Progenitor cell of endocrine pancreas (in vitro differentiated cells): ENCODE measurements around the gene APBA3. TPM values are rescaled to one million over a fixed set of nuclear protein-coding genes. Genes with fewer than 3 reads are reported as not detected.

Experiments
- DNase-seq: peaks from one replicate; pipeline ENCODE4 v3.0.0; 2021; ENCODE audit warnings: low spot score; ENCODE audit not compliant: unreplicated experiment
- H3K27ac Mint-ChIP-seq: 2 replicates; pipeline ENCODE4 v1.8.0; 2021; ENCODE audit warnings: mild to moderate bottlenecking, moderate library complexity, mixed read lengths
- H3K27me3 Mint-ChIP-seq: 2 replicates; pipeline ENCODE4 v1.8.0; 2021; ENCODE audit warnings: mixed read lengths
- H3K36me3 Mint-ChIP-seq: 2 replicates; pipeline ENCODE4 v1.8.0; 2022; ENCODE audit warnings: mixed read lengths; ENCODE audit not compliant: insufficient read depth
- H3K4me1 Mint-ChIP-seq: 2 replicates; pipeline ENCODE4 v1.8.0; 2021; ENCODE audit warnings: low read depth, mixed read lengths
- H3K4me3 Mint-ChIP-seq: 2 replicates; pipeline ENCODE4 v1.8.0; 2021; ENCODE audit warnings: low read depth, mild to moderate bottlenecking, moderate library complexity, mixed read lengths
- H3K9me3 Mint-ChIP-seq: 2 replicates; pipeline ENCODE4 v1.8.0; 2021; ENCODE audit warnings: low read depth, mixed read lengths
- total RNA-seq: library from RNA; stranded (reverse); gene quantifications from 2 replicates; pipeline ENCODE4 v1.2.1, GENCODE V29; 2021
- TF ChIP-seq, protein P1 (sequence below): fragments of 200-600 bp; sonication (generic); IDR thresholded peaks from one replicate; pipeline ENCODE4 v1.5.0; 2021; ENCODE audit warnings: antibody characterized with exemption, mild to moderate bottlenecking; ENCODE audit not compliant: unreplicated experiment

Gene APBA3
- total RNA-seq, 1 donor from 2014 or later = 31.4 TPM

DNA sequence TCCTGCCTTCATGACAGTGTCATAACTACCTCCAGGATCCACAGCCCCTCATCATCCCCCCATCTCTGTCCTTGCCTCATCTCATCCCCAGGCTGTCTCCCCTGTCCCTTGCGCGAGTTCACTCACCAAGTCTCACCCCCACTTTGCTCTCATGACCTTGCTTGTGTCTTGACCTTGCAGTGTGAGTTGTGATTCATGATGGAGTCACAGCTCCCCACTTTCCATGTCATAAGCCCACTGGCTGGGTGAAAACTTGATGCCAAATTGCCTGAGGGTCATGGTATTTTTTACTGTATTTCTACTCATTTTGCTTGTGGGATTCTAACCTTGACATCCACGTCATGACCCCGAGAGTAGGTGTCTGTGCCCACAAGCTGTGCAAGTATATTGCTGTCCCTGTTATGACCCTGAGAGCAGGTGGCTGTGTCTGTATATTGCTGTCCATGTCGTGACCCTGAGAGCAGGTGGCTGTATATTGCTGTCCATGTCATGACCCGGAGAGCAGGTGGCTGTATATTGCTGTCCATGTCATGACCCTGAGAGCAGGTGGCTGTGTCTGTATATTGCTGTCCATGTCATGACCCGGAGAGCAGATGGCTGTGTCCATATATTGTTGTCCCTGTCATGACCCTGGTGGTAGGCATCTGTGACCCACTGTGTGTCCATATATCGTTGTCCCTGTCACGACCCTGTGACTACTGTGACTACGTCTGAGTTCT is 23.8 kb downstream of the APBA3 start:
- Mint-ChIP-seq H3K4me3 (no peak overlapping the region), H3K4me1 (no peaks in the 10 kb centered on the region), H3K36me3 (peaks cover 5% of the 10 kb centered on the region), H3K27me3 (no peaks in the 10 kb centered on the region), H3K27ac (no peak overlapping the region), H3K9me3 (no peaks in the 10 kb centered on the region)
- no peak for DNase-seq
- TF ChIP-seq, protein P1, sequence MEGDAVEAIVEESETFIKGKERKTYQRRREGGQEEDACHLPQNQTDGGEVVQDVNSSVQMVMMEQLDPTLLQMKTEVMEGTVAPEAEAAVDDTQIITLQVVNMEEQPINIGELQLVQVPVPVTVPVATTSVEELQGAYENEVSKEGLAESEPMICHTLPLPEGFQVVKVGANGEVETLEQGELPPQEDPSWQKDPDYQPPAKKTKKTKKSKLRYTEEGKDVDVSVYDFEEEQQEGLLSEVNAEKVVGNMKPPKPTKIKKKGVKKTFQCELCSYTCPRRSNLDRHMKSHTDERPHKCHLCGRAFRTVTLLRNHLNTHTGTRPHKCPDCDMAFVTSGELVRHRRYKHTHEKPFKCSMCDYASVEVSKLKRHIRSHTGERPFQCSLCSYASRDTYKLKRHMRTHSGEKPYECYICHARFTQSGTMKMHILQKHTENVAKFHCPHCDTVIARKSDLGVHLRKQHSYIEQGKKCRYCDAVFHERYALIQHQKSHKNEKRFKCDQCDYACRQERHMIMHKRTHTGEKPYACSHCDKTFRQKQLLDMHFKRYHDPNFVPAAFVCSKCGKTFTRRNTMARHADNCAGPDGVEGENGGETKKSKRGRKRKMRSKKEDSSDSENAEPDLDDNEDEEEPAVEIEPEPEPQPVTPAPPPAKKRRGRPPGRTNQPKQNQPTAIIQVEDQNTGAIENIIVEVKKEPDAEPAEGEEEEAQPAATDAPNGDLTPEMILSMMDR = no peak

DNA sequence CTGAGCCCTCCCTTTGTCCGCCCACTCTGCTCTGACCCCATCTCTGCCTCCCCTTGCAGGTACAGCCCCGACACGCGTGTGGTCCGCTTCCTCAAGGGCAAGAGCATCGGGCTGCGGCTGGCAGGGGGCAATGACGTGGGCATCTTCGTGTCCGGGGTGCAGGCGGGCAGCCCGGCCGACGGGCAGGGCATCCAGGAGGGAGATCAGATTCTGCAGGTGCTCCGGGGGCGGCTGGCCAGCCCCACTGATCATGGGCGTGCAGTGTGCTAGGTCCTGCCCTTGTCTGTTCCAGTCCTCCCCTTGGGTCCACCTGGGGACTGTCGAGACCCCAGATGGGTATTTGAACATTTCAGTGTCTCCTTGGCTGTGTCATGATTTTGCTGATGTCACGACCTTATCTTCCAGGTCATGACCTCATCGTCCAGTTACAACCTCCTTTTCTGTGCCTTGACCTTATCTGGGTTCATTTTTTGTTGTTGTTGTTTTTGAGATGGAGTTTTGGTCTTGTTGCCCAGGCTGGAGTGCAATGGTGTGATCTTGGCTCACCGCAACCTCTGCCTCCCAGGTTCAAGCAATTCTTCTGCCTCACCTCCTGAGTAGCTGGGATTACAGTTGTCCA is 25.3 kb downstream of the APBA3 start:
- Mint-ChIP-seq H3K9me3 (no peaks in the 10 kb centered on the region), H3K4me3 (no peak overlapping the region), H3K27me3 (no peaks in the 10 kb centered on the region), H3K36me3 (peaks cover 9% of the 10 kb centered on the region), H3K27ac (no peak overlapping the region), H3K4me1 (no peaks in the 10 kb centered on the region)
- no peak for DNase-seq
- TF ChIP-seq, protein P1 = no peak

DNA sequence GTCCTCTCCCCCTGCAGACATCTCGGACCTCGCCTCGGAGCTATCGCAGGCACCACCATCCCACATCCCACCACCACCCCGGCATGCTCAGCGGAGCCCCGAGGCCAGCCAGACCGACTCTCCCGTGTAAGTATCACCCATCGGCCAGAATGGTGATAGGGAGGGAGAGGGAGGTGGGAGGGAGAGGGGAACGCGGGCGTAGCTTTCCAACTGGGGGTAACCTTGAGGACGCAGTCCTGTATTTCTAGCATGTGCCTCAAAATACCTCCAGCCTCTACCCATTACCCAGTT is 27.2 kb downstream of the APBA3 start:
- DNase-seq = no peak
- H3K27ac Mint-ChIP-seq = no peak overlapping the region
- TF ChIP-seq, protein P1 = no peak
- H3K4me1 Mint-ChIP-seq = no peaks in the 10 kb centered on the region
- no peaks in the 10 kb centered on the region for H3K9me3 Mint-ChIP-seq
- H3K4me3 Mint-ChIP-seq = no peak overlapping the region
- peaks cover 12% of the 10 kb centered on the region for H3K36me3 Mint-ChIP-seq
- H3K27me3 Mint-ChIP-seq = no peaks in the 10 kb centered on the region

DNA sequence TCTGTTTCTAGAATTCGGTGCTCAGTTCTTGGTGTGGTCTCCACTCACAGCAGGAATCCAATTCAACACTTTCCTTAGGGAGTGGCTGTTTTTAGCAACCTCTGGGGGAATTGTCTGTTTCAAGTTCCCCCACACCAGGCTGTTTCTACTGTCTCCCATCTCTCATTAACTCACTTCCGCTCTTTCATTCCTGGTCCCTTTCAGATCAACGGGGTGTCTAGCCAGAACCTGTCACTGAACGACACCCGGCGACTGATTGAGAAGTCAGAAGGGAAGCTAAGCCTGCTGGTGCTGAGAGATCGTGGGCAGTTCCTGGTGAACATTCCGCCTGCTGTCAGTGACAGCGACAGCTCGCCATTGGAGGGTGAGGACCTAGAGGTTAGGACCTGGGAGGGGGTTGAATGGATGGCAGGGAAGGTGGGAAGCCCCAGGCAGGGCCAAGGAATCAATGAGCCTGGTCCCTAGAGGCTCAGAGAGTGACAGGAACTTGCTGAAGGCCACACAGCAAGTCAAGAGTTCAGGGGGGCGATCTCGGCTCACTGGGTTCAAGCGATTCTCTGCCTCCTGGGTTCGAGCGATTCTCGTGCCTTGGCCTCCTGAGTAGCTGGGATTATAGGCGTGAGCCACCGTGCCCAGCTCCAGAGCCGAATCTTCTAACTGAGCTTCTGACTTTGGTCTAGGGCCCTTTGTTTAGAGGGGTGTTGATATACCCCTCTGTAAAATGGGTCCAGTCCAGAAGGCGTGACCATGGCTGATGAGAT is 27.8 kb downstream of the APBA3 start:
- H3K9me3 Mint-ChIP-seq = no peaks in the 10 kb centered on the region
- peaks cover 12% of the 10 kb centered on the region for H3K36me3 Mint-ChIP-seq
- TF ChIP-seq, protein P1 = no peak
- no peak for DNase-seq
- no peaks in the 10 kb centered on the region for H3K27me3 Mint-ChIP-seq
- no peak overlapping the region for H3K27ac Mint-ChIP-seq
- no peak overlapping the region for H3K4me3 Mint-ChIP-seq
- no peaks in the 10 kb centered on the region for H3K4me1 Mint-ChIP-seq

DNA sequence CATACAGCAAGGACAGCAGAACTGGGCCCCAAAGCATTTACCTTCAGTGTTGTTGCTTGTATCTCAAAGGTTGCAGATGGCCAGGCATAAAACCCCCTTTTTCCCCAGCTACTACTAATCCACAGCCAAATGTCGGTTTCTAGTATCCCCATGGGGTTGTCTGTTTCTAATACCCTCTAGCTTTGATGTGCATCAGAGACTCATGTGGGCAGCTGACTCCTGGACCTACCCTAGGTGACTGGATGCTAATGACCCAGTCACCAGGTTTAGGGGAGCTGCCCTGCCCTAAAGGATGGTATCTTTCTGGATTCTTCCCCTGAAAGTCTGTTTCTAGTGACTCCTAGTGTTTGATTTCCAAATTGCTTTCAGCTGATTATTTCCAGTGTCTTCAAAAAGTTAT is 29.4 kb downstream of the APBA3 start:
- no peak overlapping the region for H3K27ac Mint-ChIP-seq
- H3K9me3 Mint-ChIP-seq = no peaks in the 10 kb centered on the region
- no peak for DNase-seq
- no peaks in the 10 kb centered on the region for H3K4me1 Mint-ChIP-seq
- H3K27me3 Mint-ChIP-seq = no peaks in the 10 kb centered on the region
- H3K4me3 Mint-ChIP-seq = no peak overlapping the region
- peaks cover 8% of the 10 kb centered on the region for H3K36me3 Mint-ChIP-seq
- TF ChIP-seq, protein P1 = no peak
